Testis (tissue), 2 donors: ENCODE measurements around the gene TRIM74.
"Not testable (repeated sequence)": the region's sequence is repeated elsewhere in the genome, so short reads cannot be mapped to it uniquely, and the experiment has no call there.

Source experiments
- CTCF ChIP-seq, 3 experiments: fragments of 450-650 bp in 2 of 3; fragments of 200-600 bp in 1 of 3; sonication (generic) in 1 of 3; IDR thresholded peaks; one replicate each; pipeline ENCODE4 v1.5.1; 2016 to 2019; ENCODE audit warnings: antibody characterized with exemption in 3 of 3, mild to moderate bottlenecking in 2 of 3, moderate library complexity in 1 of 3
- POLR2A ChIP-seq: fragments of 450-650 bp; IDR thresholded peaks from one replicate; pipeline ENCODE4 v1.6.1; 2017; ENCODE audit warnings: antibody characterized with exemption, mild to moderate bottlenecking, moderate library complexity

GRCh38 chr7:72968980-72969516 lies at the start of gene TRIM74:
- not testable (repeated sequence) for TF ChIP-seq CTCF (IDR thresholded peaks at IDR 0.05); POLR2A
